Testis (tissue), 2 donors: Measurements from ENCODE around the gene PPTC7.

Experiments used
- CTCF ChIP-seq, 3 experiments: fragments of 450-650 bp in 2 of 3; fragments of 200-600 bp in 1 of 3; sonication (generic) in 1 of 3; IDR thresholded peaks; one replicate each; pipeline ENCODE4 v1.5.1; 2016 to 2019; ENCODE audit warnings: antibody characterized with exemption in 3 of 3, mild to moderate bottlenecking in 2 of 3, moderate library complexity in 1 of 3
- POLR2A ChIP-seq: fragments of 450-650 bp; IDR thresholded peaks from one replicate; pipeline ENCODE4 v1.6.1; 2017; ENCODE audit warnings: antibody characterized with exemption, mild to moderate bottlenecking, moderate library complexity

DNA sequence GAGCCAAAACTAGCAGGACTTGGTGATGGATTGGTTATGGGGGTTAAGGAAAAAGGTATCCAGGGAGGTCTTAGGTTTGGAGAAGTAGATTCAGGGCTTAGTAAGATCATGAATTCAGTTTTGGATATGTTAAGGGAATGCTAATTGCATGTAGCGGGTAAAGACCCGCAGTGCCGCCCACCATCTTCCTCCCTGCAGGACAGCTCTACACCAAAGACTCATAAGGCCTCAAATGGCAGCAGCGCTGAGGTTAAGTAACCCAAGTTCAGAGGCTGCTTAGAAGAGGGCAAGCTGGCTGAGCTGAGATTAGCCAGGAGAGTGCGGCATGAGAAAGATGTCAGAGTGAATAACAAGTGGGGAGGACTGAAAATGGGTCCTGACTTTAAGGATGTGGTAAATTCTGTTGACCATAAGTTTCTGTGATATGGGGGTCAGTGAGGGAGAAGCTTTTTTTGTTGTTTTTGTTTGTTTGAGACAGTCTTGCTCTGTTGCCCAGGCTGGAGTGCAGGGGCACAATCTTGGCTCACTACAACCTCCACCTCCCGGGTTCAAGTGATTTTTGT, 54.8 kb downstream of the PPTC7 start:
- TF ChIP-seq CTCF (IDR thresholded peaks at IDR 0.05) (no peak), POLR2A (no peak)
